HCT116 (cell line): Measurements from ENCODE around the gene ASMTL.

ENCODE experiments used
- CTCF ChIP-seq, 3 experiments: fragments of 200-600 bp in 1 of 3; sonication (generic) in 1 of 3; IDR thresholded peaks in 2 of 3; conservative IDR thresholded peaks in 1 of 3; 2 replicates each; pipeline ENCODE4 v1.5.1; 2012 to 2017; ENCODE audit warnings: low read depth in 2 of 3, low read length in 2 of 3, antibody characterized with exemption in 1 of 3, borderline replicate concordance in 1 of 3, control low read depth in 1 of 3, mild to moderate bottlenecking in 1 of 3, mixed read lengths in 1 of 3, mixed run types in 1 of 3, moderate library complexity in 1 of 3; ENCODE audit not compliant: insufficient read depth in 1 of 3
- EZH2 ChIP-seq: fragments of 200-600 bp; sonication (generic); IDR thresholded peaks from 2 replicates; pipeline ENCODE4 v1.6.1; 2017; ENCODE audit warnings: antibody characterized with exemption, mixed run types
- EZH2phosphoT487 ChIP-seq: fragments of 200-600 bp; IDR thresholded peaks from 2 replicates; pipeline ENCODE4 v1.6.1; 2018; ENCODE audit warnings: antibody characterized with exemption, borderline replicate concordance
- MAX ChIP-seq: IDR thresholded peaks from 2 replicates; pipeline ENCODE4 v1.6.1; 2012
- POLR2A ChIP-seq: IDR thresholded peaks from 2 replicates; pipeline ENCODE4 v1.7.0; 2011; ENCODE audit warnings: borderline replicate concordance; ENCODE audit not compliant: insufficient read depth, insufficient read length; ENCODE audit errors: extremely low read depth
- RAD21 ChIP-seq: IDR thresholded peaks from 2 replicates; pipeline ENCODE4 v1.6.1; 2012; ENCODE audit warnings: low read depth, mild to moderate bottlenecking
- SP1 ChIP-seq: IDR thresholded peaks from 2 replicates; pipeline ENCODE4 v1.6.1; 2012; ENCODE audit warnings: low read depth
- TF ChIP-seq, protein P1 (sequence below): IDR thresholded peaks from 2 replicates; pipeline ENCODE4 v1.6.1; 2012; ENCODE audit warnings: low read depth

DNA sequence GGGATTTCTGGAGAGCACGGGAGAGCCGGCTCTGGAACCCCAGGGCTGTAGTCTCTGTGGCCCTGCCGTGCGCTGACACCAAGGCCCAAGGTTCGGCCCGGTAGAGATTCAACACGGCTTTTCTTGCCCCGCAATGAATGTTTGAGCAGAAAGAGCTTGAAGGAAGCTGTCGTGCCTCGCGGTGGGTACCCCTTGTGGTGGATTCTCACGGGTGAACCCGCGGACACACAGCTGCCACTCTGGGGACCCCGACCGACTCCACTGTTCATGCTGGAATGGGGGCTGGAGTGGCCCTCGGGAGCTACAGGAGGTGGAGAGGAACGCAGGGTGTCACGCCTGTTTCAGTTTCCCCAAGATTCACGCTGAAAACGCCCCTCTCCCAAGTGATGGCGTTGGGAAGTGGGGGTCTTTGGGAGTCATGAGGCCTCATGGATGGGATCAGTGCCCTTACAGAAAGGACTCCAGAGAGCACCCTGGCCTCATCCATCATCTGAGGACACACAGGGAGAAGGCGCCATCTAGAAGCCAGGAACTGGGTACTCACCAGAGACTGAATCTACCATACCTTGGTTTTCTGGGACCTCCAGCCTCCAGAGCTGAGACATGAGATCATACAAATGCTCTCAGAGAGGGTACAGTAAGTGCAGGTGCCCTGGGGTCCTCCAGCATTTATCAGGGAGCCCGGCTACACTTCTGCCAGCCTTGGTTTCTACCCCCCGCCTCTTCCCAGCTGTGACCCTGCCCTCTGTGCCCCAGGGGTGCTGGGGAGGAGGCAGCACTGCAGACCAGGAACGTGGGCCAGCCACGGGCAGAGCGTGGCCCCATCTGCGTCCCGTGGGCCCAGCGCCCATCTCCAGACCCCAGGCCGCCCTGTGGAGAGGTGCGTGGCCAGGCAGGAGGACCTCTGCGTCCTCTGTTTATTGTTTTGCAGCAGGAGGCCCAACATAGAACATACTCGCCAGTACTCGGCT lies 67.2 kb downstream of the ASMTL start:
- TF ChIP-seq EZH2phosphoT487 (no peak), CTCF (IDR thresholded peaks at IDR 0.05 in 2 of 3, conservative IDR thresholded peaks at IDR 0.05 in 1 of 3; ENCODE audit: borderline replicate concordance in 1 of 3, insufficient read depth in 1 of 3, low read depth in 2 of 3, low read length in 2 of 3) (no peak), POLR2A (no peak), RAD21 (no peak), SP1 (no peak), MAX (no peak), EZH2 (no peak)
- TF ChIP-seq, protein P1, sequence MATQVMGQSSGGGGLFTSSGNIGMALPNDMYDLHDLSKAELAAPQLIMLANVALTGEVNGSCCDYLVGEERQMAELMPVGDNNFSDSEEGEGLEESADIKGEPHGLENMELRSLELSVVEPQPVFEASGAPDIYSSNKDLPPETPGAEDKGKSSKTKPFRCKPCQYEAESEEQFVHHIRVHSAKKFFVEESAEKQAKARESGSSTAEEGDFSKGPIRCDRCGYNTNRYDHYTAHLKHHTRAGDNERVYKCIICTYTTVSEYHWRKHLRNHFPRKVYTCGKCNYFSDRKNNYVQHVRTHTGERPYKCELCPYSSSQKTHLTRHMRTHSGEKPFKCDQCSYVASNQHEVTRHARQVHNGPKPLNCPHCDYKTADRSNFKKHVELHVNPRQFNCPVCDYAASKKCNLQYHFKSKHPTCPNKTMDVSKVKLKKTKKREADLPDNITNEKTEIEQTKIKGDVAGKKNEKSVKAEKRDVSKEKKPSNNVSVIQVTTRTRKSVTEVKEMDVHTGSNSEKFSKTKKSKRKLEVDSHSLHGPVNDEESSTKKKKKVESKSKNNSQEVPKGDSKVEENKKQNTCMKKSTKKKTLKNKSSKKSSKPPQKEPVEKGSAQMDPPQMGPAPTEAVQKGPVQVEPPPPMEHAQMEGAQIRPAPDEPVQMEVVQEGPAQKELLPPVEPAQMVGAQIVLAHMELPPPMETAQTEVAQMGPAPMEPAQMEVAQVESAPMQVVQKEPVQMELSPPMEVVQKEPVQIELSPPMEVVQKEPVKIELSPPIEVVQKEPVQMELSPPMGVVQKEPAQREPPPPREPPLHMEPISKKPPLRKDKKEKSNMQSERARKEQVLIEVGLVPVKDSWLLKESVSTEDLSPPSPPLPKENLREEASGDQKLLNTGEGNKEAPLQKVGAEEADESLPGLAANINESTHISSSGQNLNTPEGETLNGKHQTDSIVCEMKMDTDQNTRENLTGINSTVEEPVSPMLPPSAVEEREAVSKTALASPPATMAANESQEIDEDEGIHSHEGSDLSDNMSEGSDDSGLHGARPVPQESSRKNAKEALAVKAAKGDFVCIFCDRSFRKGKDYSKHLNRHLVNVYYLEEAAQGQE: no peak
